GM21576 (cell line): Measurements from ENCODE around the gene PPP2R2B.
"Not testable (repeated sequence)": the region's sequence is repeated elsewhere in the genome, so short reads cannot be mapped to it uniquely, and the experiment has no call there.

Experiments used
- ATAC-seq: cut with Tn5 transposase; IDR thresholded peaks from one replicate; pipeline ENCODE4 v1.9.1; 2021; ENCODE audit warnings: mild to moderate bottlenecking, moderate library complexity; ENCODE audit not compliant: unreplicated experiment

Gene PPP2R2B

DNA sequence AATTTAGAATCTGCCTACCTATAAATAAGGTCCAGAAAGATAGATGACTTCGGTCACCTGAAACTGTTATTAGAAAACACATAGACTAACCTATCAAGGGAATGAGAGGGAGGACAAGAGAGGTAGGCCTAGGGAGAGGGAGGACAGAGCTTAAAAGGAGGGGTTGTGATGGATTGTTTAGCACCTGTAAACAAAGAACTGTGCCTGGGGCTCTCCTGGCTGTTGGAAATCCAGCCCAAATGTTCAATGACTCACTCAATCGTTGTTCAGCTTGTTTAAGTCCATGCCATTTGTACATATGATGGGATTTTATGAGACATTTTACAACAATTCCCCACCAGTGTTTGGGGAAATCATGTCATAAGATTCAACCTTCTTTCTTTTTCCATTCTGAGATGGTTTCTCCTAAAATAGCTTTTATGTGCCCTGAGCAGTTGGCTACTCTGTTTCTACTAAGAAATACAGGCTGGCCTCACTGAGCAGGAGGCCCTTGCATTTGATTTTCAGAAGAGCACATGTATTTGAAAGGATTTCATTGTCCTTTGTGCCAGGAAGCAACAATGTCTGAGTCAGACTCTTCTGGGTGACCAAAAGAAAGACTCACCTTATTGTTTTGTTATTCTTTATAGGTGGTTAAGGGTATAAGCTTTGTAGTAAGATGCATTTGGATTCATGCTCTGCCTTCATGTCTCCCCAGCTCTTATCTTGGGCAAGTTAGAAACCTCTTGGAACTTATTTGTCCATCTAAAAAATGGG lies 314.4 kb downstream of the PPP2R2B start:
- ATAC-seq, result no peak

DNA sequence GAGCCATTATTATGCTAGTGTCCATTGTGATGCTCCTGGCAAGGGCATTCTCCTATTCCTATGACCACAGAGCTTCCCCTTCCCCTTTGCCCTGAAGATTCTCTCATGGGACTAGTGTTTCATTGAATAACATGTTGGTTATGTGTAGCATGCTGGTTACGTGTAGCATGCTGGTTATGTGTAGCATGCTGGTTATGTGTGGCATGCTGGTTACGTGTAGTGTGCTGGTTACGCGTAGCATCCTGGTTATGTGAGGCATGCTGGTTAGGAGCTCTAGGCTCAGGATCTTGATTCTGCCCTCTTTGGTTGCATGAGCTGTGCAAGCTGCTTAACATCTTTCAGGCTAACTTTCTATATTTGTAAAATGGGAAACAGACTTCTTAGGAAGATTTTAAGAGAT lies 316.1 kb downstream of the PPP2R2B start:
- no peak for ATAC-seq

DNA sequence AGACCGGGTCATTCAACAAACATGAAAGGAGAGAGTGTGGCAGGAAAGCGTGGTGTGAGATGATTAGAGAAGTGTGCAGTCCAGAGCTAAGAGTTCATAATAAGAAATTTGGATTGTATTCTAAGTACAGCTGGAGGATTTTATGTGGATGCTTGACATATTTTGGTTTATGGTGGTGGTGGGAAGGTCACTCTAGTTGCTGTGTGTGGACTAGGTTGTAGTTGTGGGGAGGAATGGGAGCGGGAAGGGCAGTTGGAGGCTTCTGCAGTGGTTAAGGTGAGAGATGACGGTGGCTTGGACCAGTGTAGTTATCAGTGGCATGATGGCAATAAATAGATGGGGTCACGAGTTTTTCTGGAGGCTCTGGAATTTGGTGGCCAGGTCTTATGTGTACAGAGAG lies 316.8 kb downstream of the PPP2R2B start:
- ATAC-seq, result no peak

DNA sequence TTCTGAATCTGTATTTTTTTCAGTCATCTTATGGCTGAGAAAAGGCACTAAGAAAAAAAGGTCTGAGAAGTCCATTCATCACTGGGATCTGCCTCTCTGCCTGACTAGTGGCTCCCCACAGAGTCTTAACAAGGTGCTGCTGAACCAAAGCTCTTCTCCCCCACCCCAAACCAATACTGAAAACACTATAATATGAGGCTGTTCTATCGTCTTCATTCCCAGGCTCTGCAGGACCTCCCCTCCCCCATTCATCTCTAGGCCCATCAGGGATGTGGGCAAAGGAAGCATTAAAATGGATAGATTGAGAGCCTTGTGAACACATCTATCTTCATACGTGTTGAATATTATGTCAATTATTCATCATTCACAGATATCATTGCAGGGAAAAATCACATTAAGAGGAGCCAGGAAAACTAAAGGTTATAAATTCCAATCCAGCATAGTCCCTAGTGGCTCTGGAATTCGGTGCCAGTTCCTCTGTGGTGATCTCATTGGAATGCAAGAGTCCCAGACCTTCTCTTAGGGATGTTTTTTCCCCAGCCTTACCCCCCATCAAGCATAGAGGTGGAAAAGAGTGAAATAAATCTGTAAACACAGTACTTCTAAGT lies 318.2 kb downstream of the PPP2R2B start:
- ATAC-seq, result no peak

DNA sequence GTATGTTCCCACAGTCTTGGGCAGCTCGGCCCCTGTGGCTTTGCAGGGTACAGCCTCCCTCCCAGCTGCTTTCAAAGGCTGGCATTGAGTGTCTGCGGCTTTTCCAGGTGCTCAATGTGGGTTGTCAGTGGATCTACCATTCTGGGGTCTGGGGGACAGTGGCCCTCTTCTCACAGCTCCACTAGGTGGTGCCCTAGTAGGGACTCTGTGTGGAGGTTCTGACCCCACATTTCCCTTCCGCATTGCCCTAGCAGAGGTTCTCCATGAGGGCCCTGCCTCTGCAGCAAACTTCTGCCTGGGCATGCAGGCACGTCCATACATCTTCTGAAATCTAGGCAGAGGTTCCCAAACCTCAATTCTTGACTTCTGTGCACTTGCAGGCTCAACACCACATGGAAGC lies 321.7 kb downstream of the PPP2R2B start:
- ATAC-seq, result not testable (repeated sequence)

- ATAC-seq, result no peak
Observed at GRCh38 chr5:146553446-146553845, 325.1 kb downstream of the PPP2R2B start.

- ATAC-seq, result no peak
Observed at GRCh38 chr5:146549615-146550014, 328.9 kb downstream of the PPP2R2B start.

DNA sequence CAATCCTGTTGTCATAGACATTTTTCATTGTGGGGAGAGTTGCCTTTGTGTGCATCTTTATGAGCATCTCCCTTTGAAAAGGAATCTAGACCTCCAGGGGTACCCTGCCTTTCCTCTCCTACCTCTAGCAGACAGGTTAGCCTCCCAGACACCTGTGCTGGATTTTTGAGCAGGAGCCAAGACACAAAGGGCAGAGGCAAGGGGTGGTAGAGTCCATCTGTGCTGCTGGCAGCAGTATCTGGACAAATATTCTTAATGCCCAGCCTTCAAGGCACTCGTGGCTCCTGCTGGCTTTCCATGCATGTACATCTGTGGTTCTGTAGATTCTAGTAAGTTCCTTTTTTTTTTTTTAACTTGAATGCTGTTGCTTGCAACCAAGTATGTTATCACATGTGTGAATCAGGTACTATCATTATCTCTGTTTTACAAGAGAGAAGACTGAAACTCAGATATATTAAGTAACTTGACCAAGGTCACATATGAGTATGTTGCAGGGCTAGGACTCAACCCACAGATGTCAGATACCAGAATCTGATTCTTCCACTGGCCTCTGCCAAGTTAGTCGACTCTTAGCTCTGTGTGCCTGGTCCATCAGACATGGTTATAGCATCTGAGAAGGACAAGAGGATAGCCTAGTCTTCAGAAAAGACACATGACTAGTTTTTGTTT lies 329.6 kb downstream of the PPP2R2B start:
- ATAC-seq, result peak; percentile 50

- ATAC-seq, result no peak
Observed at GRCh38 chr5:146544232-146544631, 334.3 kb downstream of the PPP2R2B start.

DNA sequence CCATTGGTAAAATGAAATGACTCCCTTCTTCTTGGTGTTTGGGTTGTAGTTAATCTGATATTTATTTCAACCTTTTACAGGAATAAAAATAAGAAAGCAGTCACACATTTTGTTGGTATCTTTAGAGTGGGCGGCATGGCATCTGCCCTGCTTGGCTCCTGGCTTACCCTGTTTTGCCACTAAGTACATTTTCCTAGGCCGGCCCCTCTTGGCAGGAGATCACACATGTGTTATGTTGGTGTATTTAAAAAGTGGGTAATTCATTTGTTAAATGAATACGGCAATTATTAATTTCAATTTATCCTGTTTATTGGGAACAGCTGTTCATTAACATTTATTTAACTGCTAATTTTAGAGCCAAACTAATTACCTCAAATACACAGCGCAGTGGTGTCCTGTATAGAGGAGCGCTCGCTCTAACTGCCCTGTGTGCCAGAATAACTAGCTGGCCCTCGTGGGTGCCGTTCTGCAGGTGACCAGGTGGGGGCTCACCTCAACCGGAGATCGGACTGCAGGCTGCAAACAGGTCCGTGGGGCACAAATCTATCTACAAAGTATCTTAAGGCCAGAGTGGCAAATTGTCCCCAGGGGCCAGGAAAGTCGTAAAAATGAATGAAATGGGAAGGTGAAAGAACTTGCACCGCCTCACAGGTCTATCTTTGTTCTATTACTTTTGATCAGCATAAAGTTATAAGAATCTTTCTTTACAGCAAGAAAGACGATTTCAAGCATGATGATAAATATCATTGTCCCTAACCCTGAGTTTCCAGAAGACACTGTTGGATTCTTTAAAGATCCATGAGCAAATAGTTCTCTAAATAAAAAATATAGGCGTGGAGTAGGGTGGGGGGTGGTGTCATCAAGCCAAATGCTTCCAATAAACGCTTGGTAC lies 336.4 kb downstream of the PPP2R2B start:
- ATAC-seq, result peak; percentile 99

- ATAC-seq, result no peak
Observed at GRCh38 chr5:146540414-146540813, 338.1 kb downstream of the PPP2R2B start.

DNA sequence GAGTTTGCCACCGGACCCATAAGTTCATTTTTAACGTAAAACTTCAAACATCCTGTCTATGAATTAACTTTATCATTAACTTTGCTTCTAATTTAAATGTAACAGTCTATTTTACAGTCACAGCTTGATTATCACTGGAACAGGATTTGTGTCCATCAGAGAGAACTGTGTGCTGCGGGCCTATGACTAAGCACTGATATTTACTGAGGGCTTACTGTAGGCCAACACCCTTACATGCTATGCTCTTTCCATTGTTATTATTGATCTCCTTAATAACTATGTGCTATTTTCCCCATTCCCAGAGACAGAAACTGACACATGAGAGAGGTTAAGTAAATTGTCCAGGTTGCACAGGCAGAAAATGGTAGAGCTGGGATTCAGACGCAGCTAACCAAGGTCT lies 338.6 kb downstream of the PPP2R2B start:
- ATAC-seq, result no peak

GRCh38 chr5:146538432-146538831 lies 340.1 kb downstream of the PPP2R2B start:
- ATAC-seq, result no peak

GRCh38 chr5:146533882-146534281 lies 344.7 kb downstream of the PPP2R2B start:
- no peak for ATAC-seq

DNA sequence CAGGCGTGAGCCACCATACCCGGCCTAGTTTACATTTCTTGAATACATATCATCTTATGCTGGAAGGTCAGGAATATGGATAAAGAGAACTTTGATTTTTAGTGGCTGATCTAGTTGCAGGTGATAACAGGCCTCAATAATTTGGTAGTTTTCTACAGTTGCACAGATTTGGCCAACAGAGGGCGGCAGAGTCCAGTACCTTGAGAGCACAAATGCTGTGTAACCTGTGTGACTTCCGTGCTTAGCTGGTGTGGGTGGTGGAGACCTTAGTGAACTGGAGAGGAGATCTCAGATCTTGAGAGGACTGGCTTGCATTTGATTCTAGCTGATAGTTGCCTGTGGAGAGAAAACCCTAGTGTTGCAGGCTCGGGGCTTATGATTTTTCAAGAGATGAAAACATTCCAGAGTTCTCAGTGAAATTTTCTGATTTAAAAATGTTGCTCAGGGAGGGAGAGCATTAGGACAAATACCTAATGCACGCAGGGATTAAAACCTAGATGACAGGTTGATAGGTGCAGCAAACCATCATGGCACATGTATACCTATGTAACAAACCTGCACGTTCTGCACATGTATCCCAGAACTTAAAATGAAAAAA lies 345.2 kb downstream of the PPP2R2B start:
- peak; percentile 96 for ATAC-seq
